ENCODE measurements around the gene CTTNBP2. TPM values are rescaled to one million over a fixed set of nuclear protein-coding genes. Genes with fewer than 3 reads are reported as not detected.
A peak's percentile ranks its signal among the peaks of the same experiment; 100 is the strongest.

CTTNBP2 gene
- total RNA-seq, 4 donors from 2014 or later, result 2.6 to 6.2 (median 4.3) TPM

DNA sequence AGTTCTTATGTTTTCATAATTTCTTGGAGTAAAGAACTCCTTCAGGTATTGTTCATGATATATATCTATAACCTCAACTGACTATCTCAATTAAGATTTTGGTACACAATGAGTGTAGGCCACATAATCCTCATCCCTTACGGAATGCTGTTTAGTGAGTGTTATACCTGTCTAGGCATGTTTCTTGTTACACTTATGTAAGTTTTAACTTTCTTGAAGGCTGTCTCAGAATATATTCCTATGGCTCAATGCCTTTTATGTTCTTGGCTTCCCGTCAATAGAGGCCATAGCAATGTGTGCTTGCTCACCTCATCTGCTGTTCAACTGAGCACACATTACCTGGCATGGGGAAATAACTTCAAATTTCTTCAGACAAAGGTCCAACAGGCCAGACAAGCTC, 185.1 kb downstream of the CTTNBP2 start:
- DNase-seq, result no peak
- no peak overlapping the region for H3K4me3 ChIP-seq
- intact Hi-C loops (cut with DNase I; ENCODE audit: low total_unique reads), result no loop called here
- H3K27me3 ChIP-seq, result no peaks in the 10 kb centered on the region
- H3K9me3 ChIP-seq, result no peaks in the 10 kb centered on the region
- WGBS, 2 donors (ENCODE audit: low coverage in 1 of 2), result 78 to 96% methylated on average over 2 of the region's 2 CpGs
- TF ChIP-seq EP300 (IDR thresholded peaks at IDR 0.05; ENCODE audit: low read depth) (no peak), POLR2A (IDR thresholded peaks at IDR 0.05) (no peak), POLR2AphosphoS5 (IDR thresholded peaks at IDR 0.05) (no peak)
- TF ChIP-seq, protein P1, sequence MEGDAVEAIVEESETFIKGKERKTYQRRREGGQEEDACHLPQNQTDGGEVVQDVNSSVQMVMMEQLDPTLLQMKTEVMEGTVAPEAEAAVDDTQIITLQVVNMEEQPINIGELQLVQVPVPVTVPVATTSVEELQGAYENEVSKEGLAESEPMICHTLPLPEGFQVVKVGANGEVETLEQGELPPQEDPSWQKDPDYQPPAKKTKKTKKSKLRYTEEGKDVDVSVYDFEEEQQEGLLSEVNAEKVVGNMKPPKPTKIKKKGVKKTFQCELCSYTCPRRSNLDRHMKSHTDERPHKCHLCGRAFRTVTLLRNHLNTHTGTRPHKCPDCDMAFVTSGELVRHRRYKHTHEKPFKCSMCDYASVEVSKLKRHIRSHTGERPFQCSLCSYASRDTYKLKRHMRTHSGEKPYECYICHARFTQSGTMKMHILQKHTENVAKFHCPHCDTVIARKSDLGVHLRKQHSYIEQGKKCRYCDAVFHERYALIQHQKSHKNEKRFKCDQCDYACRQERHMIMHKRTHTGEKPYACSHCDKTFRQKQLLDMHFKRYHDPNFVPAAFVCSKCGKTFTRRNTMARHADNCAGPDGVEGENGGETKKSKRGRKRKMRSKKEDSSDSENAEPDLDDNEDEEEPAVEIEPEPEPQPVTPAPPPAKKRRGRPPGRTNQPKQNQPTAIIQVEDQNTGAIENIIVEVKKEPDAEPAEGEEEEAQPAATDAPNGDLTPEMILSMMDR (IDR thresholded peaks at IDR 0.05), result no peak
- H3K36me3 ChIP-seq, result no peaks in the 10 kb centered on the region
- no peak overlapping the region for H3K27ac ChIP-seq
- H3K4me1 ChIP-seq, result peaks cover 0 to 30% (median 2%) of the 10 kb centered on the region in 4 donors
- in situ Hi-C loops (cut with MboI; ENCODE audit: low pct_ligation_motif_present in 1 of 4, low pct_unique_long_range_greater_than_20kb in 1 of 4, low sequenced_read_pairs in 3 of 4), result no loop called here

DNA sequence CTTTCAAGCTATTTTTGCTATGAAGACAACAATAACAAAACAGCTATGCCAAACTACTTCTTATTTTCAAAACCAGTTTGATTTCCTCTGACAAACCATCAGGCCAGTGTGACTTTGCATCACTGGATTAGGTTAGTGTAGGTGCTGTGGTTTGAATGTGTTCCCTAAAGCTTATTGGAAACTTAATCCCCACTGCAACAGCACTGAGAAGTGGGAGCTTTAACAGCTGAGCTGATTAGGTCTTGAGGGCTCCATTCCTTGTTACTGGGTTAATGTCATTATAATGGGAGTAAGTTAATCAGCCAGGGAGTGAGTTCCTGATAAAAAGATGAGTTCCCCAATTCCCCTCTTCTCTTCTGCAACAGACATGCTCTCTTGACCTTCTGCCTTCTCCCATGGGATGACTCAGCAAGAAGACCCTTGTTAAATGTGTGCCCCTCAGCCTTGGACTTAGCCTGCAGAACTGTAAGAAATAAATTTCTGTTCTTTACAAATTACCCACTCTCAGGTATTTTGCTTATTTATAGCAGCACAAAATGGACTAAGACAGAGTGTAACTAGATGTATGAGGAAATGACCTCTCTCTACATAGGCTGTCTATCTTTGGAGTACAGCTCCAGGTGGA, 186.8 kb downstream of the CTTNBP2 start:
- in situ Hi-C loops (cut with MboI; ENCODE audit: low pct_ligation_motif_present in 1 of 4, low pct_unique_long_range_greater_than_20kb in 1 of 4, low sequenced_read_pairs in 3 of 4), result no loop called here

DNA sequence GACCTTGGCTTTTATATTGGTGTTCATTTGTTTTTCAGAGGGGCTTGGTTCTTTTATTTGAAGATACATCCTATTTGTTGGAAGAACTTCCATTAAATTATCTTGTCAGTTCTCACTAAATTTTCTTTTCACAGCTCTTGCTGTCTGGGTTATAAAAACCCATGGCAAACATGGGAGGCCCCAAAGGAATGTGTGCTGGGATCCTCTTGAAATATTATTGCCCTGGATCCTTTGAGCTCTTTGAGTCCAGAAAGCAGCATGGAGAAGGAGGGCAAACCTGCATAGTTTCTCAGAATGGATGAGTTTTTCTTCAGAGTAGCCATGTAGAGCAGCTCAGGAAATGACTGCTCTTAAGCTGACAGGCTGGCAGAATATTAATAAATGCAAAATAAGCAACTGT, 187.4 kb downstream of the CTTNBP2 start:
- TF ChIP-seq, protein P1 (IDR thresholded peaks at IDR 0.05), result no peak
- TF ChIP-seq POLR2A (IDR thresholded peaks at IDR 0.05) (no peak), EP300 (IDR thresholded peaks at IDR 0.05; ENCODE audit: low read depth) (no peak), POLR2AphosphoS5 (IDR thresholded peaks at IDR 0.05) (no peak)
- Histone ChIP-seq H3K27ac (no peak overlapping the region), H3K27me3 (no peaks in the 10 kb centered on the region), H3K9me3 (no peaks in the 10 kb centered on the region), H3K36me3 (no peaks in the 10 kb centered on the region), H3K4me1 (peaks cover 0 to 42% (median 4%) of the 10 kb centered on the region in 4 donors), H3K4me3 (no peak overlapping the region)
- in situ Hi-C loops (cut with MboI; ENCODE audit: low pct_ligation_motif_present in 1 of 4, low pct_unique_long_range_greater_than_20kb in 1 of 4, low sequenced_read_pairs in 3 of 4) (no loop called here), intact Hi-C loops (cut with DNase I; ENCODE audit: low total_unique reads) (no loop called here)
- no peak for DNase-seq

More for the DNA sequence above, 186.8 kb downstream of the CTTNBP2 start:
- TF ChIP-seq EP300 (IDR thresholded peaks at IDR 0.05; ENCODE audit: low read depth), result no peak
- TF ChIP-seq POLR2A (IDR thresholded peaks at IDR 0.05), result no peak
- TF ChIP-seq, protein P1 (IDR thresholded peaks at IDR 0.05), result no peak
- TF ChIP-seq POLR2AphosphoS5 (IDR thresholded peaks at IDR 0.05), result no peak
- no peak overlapping the region for H3K4me3 ChIP-seq
- no peaks in the 10 kb centered on the region for H3K27me3 ChIP-seq
- H3K4me1 ChIP-seq, result peaks cover 0 to 42% (median 4%) of the 10 kb centered on the region in 4 donors
- DNase-seq, result no peak
- no peak overlapping the region for H3K27ac ChIP-seq
- no peaks in the 10 kb centered on the region for H3K9me3 ChIP-seq
- no peaks in the 10 kb centered on the region for H3K36me3 ChIP-seq
- intact Hi-C loops (cut with DNase I; ENCODE audit: low total_unique reads), result no loop called here

DNA sequence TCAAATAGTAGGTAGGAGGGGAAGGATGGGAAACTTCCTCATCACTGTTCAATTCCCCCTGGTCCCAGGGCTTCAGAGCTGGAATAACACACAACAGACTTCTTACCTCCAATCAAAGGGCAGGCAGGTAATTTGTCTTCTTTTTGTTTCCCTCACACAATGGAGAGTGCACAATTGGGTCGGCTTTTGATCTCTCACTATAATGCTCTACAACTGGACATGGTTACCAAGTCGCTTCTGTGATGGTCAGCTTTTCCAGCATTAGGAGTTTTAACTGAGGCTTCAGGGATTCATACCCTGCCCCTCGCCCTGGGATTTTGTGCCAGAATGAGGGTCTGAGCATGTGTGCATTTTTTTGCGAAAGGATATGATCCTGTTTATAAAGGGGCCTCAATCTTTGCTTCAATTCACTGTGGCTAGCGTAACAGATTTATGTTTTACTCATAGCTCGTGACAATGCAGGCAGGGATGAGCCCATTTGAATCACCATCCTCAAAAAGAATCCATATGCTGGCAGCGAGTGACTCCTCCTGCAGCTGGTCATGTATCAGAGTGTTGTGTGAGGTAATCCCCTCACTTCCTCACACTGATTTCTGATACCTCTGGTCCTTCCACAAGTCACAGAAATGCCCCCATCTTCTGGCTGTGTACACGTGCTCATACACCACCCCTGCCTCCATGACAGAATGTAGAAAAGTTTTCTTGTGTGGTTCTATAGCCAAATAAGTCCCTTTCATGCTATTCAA, 189.6 kb downstream of the CTTNBP2 start:
- no peaks in the 10 kb centered on the region for H3K36me3 ChIP-seq
- in situ Hi-C loops (cut with MboI; ENCODE audit: low pct_ligation_motif_present in 1 of 4, low pct_unique_long_range_greater_than_20kb in 1 of 4, low sequenced_read_pairs in 3 of 4) (no loop called here), intact Hi-C loops (cut with DNase I; ENCODE audit: low total_unique reads) (no loop called here)
- 54 to 64% methylated on average over 5 to 8 of the region's 8 CpGs for WGBS, 2 donors (ENCODE audit: low coverage in 1 of 2)
- H3K27ac ChIP-seq, result peak overlapping the region; percentile 74 to 82 (median 80)
- DNase-seq, result no peak
- TF ChIP-seq POLR2A (IDR thresholded peaks at IDR 0.05) (no peak), EP300 (IDR thresholded peaks at IDR 0.05; ENCODE audit: low read depth) (no peak), POLR2AphosphoS5 (IDR thresholded peaks at IDR 0.05) (no peak)
- TF ChIP-seq, protein P1 (IDR thresholded peaks at IDR 0.05), result no peak
- no peaks in the 10 kb centered on the region for H3K9me3 ChIP-seq
- H3K4me3 ChIP-seq, result no peak overlapping the region
- no peaks in the 10 kb centered on the region for H3K27me3 ChIP-seq
- peaks cover 0 to 42% (median 4%) of the 10 kb centered on the region in 4 donors for H3K4me1 ChIP-seq

All from transverse colon (tissue), 4 donors.